Mesothelial cell of epicardium (in vitro differentiated cells): ENCODE results near the gene ASIC1. TPM values are rescaled to one million over a fixed set of nuclear protein-coding genes. Genes with fewer than 3 reads are reported as not detected.

Experiments
- DNase-seq, 2 experiments: peaks; one replicate each; pipeline ENCODE4 v3.0.0; 2021; ENCODE audit warnings: low spot score in 2 of 2; ENCODE audit not compliant: unreplicated experiment in 2 of 2
- H3K27ac Mint-ChIP-seq: 2 replicates; pipeline ENCODE4 v1.8.0; 2021; ENCODE audit warnings: mixed read lengths
- H3K27me3 Mint-ChIP-seq: 2 replicates; pipeline ENCODE4 v1.8.0; 2021; ENCODE audit warnings: low read depth, mixed read lengths
- H3K36me3 Mint-ChIP-seq: 2 replicates; pipeline ENCODE4 v1.8.0; 2021; ENCODE audit warnings: mixed read lengths
- H3K4me1 Mint-ChIP-seq: 2 replicates; pipeline ENCODE4 v1.8.0; 2021; ENCODE audit warnings: mixed read lengths
- H3K4me3 Mint-ChIP-seq: 2 replicates; pipeline ENCODE4 v1.8.0; 2021; ENCODE audit warnings: mild to moderate bottlenecking, moderate library complexity, mixed read lengths
- H3K9me3 Mint-ChIP-seq: 2 replicates; pipeline ENCODE4 v1.8.0; 2021; ENCODE audit warnings: mixed read lengths
- total RNA-seq: library from RNA; stranded (reverse); gene quantifications from 3 replicates; pipeline ENCODE4 v1.2.1, GENCODE V29; 2021
- TF ChIP-seq, protein P1 (sequence below): fragments of 200-600 bp; sonication (generic); IDR thresholded peaks from one replicate; pipeline ENCODE4 v1.5.0; 2021; ENCODE audit warnings: antibody characterized with exemption; ENCODE audit not compliant: unreplicated experiment

The ASIC1 gene
- total RNA-seq, 1 donor from 2014 or later, result 6.1 TPM

DNA sequence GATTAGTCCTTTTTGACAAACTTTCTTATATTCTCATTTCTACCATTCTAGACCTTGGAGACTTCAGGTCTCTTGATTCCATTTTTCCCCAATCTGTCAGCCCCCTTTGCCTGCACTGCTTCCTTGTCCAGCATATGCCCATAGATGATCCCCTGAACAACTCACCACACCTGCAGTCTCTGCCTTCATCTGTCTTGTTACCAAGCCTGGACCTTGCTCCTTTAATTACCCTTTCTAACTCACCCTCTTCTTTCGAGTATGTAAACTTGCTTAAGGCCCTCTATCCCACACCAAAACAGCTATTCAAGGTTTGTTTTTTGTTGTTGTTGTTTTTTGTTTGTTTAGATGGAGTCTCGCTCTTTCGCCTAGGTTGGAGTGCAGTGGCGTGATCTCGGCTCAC lies 64.2 kb downstream of the ASIC1 start:
- DNase-seq, result no peak
- Mint-ChIP-seq H3K36me3 (peaks cover 19% of the 10 kb centered on the region), H3K27ac (no peak overlapping the region), H3K27me3 (no peaks in the 10 kb centered on the region), H3K4me1 (no peaks in the 10 kb centered on the region), H3K9me3 (no peaks in the 10 kb centered on the region), H3K4me3 (no peak overlapping the region)
- TF ChIP-seq, protein P1, sequence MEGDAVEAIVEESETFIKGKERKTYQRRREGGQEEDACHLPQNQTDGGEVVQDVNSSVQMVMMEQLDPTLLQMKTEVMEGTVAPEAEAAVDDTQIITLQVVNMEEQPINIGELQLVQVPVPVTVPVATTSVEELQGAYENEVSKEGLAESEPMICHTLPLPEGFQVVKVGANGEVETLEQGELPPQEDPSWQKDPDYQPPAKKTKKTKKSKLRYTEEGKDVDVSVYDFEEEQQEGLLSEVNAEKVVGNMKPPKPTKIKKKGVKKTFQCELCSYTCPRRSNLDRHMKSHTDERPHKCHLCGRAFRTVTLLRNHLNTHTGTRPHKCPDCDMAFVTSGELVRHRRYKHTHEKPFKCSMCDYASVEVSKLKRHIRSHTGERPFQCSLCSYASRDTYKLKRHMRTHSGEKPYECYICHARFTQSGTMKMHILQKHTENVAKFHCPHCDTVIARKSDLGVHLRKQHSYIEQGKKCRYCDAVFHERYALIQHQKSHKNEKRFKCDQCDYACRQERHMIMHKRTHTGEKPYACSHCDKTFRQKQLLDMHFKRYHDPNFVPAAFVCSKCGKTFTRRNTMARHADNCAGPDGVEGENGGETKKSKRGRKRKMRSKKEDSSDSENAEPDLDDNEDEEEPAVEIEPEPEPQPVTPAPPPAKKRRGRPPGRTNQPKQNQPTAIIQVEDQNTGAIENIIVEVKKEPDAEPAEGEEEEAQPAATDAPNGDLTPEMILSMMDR, result no peak

DNA sequence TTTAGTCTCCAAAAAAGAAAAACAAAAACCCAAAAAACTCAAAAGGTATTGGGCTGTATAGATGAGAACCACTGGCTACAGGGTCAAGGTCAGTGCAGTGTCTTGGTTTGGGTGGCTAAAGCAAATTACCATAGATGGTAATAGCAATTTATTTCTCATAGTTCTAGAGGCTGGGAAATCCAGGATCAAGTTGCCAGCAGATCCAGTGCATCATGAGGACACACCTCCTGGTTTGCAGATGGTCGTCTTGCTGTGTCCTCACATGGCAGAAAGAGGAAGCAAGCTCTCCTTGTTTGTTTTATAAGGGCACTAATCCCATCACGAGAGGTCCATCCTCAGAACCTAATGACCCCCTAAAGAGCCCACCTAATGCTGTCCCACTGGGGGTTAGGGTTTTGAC lies 65.8 kb downstream of the ASIC1 start:
- TF ChIP-seq, protein P1, result no peak
- no peaks in the 10 kb centered on the region for H3K9me3 Mint-ChIP-seq
- no peaks in the 10 kb centered on the region for H3K4me1 Mint-ChIP-seq
- peaks cover 23% of the 10 kb centered on the region for H3K36me3 Mint-ChIP-seq
- H3K27me3 Mint-ChIP-seq, result no peaks in the 10 kb centered on the region
- no peak overlapping the region for H3K27ac Mint-ChIP-seq
- H3K4me3 Mint-ChIP-seq, result no peak overlapping the region
- DNase-seq, result no peak

DNA sequence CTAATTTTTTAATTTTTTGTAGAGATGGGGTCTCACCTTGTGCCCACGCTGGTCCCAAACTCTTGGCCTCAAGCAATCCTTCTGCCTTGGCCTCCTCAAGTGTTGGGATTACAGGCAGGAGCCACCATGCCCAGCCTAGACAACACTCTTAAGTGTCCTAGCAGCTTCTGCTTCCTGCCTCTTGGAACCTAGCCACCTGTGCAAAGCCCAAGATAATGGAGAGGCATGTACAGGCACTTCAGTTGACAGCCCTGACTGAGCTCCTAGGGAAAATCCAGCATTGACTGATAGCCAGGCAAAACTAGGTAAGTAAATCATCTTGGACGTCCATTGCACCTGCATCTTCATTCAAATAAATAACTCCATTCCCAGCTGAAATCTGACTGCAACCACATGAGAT lies 70.2 kb downstream of the ASIC1 start:
- no peaks in the 10 kb centered on the region for H3K27me3 Mint-ChIP-seq
- DNase-seq, result no peak
- peaks cover 33% of the 10 kb centered on the region for H3K36me3 Mint-ChIP-seq
- H3K4me1 Mint-ChIP-seq, result no peaks in the 10 kb centered on the region
- no peak overlapping the region for H3K4me3 Mint-ChIP-seq
- TF ChIP-seq, protein P1, result no peak
- H3K27ac Mint-ChIP-seq, result no peak overlapping the region
- no peaks in the 10 kb centered on the region for H3K9me3 Mint-ChIP-seq

DNA sequence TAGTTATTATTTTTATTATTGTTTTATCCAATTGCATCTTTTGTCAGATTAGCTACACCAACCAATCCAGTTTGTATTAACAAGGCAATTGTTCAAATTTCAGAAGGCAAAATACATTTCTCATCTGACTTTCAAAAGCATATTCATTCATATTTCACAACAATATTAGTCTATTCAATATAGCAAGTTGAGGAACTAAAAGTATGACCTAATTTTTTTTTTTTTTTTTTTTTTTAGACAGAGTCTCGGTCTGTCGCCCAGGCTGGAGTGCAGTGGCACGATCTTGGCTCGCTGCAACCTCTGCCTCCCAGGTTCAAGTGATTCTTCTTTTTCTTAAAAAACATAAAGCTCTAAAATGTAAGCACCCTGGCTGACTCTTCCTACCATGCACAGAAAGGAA lies 71.9 kb downstream of the ASIC1 start:
- Mint-ChIP-seq H3K4me1 (no peaks in the 10 kb centered on the region), H3K27me3 (no peaks in the 10 kb centered on the region), H3K9me3 (no peaks in the 10 kb centered on the region), H3K27ac (no peak overlapping the region), H3K4me3 (no peak overlapping the region), H3K36me3 (peaks cover 32% of the 10 kb centered on the region)
- TF ChIP-seq, protein P1, result no peak
- DNase-seq, result no peak

DNA sequence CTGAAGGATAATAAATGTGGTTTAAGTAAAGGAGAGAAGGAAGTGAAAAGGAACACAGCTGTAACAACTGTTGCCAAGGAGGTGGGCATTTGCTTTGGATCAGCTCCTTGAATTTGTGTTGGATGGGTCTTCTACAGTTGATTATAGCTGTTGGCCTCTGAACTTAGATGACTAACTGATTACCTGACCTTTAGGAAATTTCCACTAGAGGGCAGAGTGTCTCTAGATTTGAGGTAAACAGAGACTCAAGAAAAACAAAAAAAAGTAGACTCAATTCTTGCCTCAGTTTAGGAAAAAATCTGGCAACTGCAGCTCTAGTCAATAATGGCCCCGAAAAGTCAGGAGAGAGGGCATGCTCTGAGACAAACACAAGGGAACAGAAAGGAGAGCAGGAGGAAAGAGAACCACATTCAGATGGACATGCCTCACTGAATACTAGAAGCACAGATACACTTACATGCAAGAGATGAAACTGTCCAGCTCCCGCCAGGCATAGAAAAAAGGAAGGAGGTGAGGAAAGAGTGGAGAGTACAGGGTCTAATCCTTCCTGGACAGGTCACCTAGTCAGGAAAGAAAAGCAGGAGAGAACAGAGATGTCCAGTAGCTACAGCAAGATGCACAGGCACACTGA lies 75.2 kb downstream of the ASIC1 start:
- DNase-seq, result no peak
- no peaks in the 10 kb centered on the region for H3K4me1 Mint-ChIP-seq
- peaks cover 39% of the 10 kb centered on the region for H3K36me3 Mint-ChIP-seq
- H3K27me3 Mint-ChIP-seq, result no peaks in the 10 kb centered on the region
- H3K27ac Mint-ChIP-seq, result no peak overlapping the region
- no peaks in the 10 kb centered on the region for H3K9me3 Mint-ChIP-seq
- TF ChIP-seq, protein P1, result peak; percentile 73
- no peak overlapping the region for H3K4me3 Mint-ChIP-seq

Other genes starting within 250 kb of the ASIC1 start
- 42.2 to 44.4 TPM (median 44.4 TPM) in 3 replicates for gene NCKAP5L, start 229.2 kb upstream of the ASIC1 start, total RNA-seq
- gene BCDIN3D, start 214.5 kb upstream of the ASIC1 start, total RNA-seq, result 5.3 to 5.7 TPM (median 5.6 TPM) in 3 replicates
- 0.13 to 0.47 TPM (median 0.29 TPM) in 3 replicates for gene FAIM2, start 153.7 kb upstream of the ASIC1 start, total RNA-seq
- not detected in 3 replicates for gene AQP2, start 106.9 kb upstream of the ASIC1 start, total RNA-seq
- 0.16 TPM in 1 of 3 replicates, not detected in the others for gene AQP5, start 95.7 kb upstream of the ASIC1 start, total RNA-seq
- gene AQP6, start 84.6 kb upstream of the ASIC1 start, total RNA-seq, result 0.11 to 0.16 TPM (median 0.11 TPM) in 3 replicates
- 28.0 to 34.8 TPM (median 29.8 TPM) in 3 replicates for gene RACGAP1, start 32.1 kb upstream of the ASIC1 start, total RNA-seq
- gene SMARCD1, start 27.7 kb downstream of the ASIC1 start, total RNA-seq, result 112 to 122 TPM (median 113 TPM) in 3 replicates
- gene GPD1, start 46.4 kb downstream of the ASIC1 start, total RNA-seq, result 0.72 to 1.2 TPM (median 1.1 TPM) in 3 replicates
- 24.2 to 25.0 TPM (median 24.8 TPM) in 3 replicates for gene COX14, start 54.6 kb downstream of the ASIC1 start, total RNA-seq
- 70.4 to 77.1 TPM (median 75.3 TPM) in 3 replicates for gene CERS5, start 109.8 kb downstream of the ASIC1 start, total RNA-seq
- 114 to 120 TPM (median 115 TPM) in 3 replicates for gene LIMA1, start 225.9 kb downstream of the ASIC1 start, total RNA-seq